Activated CD8-positive, alpha-beta memory T cell treated with anti-CD3 and anti-CD28 coated beads, Interleukin-2, amount 50 U/mL, for 1 hour (primary cell): ENCODE results near the gene C21orf58.

Experiments
- DNase-seq: peaks from one replicate; pipeline ENCODE4 v3.0.0-alpha.2; 2020; ENCODE audit errors: extremely low read depth

Gene C21orf58

DNA sequence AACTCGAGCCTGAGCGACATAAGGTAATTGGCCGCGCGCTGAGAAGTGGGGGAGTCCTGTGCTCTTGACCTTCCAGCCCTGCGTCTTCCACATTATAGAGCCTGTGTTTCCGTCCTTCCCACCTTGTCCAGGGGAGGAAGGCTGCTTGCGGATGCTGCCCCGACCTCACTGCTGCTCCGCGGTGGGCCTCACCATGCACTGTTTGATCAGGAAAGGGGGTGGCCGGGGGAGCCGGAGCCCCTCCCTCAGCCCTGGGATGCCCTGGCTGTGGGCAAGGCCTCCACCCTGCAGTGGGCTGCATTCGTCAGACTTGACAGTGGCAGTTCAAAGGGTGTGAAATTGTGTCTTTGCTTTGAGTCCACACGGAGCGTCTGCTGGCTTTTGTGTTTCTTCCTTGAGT is 30.4 kb upstream of the C21orf58 start:
- no peak for DNase-seq

GRCh38 chr21:46352913-46353312 is 29.2 kb upstream of the C21orf58 start:
- no peak for DNase-seq

DNA sequence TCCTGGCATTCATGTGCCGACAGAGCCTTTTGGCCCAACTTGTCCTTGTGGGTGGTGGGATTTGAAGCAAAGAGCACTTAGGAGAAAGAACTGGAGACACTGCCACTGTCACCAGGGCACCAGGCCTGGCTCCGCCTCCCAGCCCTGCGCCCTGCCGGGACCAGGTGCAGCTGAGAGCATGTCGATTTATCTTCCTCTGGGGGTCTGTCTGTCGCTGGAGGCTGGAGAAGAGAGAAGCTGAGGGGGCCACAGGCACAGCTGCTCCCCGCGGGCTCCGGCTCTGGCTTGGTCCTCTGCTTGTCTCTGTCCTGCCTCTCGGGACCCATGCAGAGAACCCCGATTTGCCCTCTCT is 28.5 kb upstream of the C21orf58 start:
- DNase-seq, result no peak

- DNase-seq, result no peak
Measured at GRCh38 chr21:46351476-46352163, 27.9 kb upstream of the C21orf58 start.

DNA sequence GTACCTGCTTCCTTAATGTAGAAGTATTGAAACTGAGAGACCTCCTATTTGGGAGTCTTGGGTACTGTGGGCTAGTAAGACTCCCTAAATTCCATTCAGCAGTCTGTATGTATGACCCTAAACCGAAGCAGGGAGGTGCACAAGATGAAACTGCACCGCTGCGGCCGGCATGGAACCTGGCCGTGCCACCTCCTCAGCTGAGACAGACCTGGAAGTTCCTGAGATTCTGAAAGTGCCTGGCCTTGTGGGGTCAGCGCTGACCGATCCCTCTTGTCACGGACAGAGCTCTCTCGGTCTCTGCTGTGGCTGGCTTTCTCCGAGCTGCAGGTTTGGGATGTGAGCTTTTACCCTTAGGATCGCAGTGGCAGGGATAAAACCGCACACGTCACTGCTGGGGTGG is 27.3 kb upstream of the C21orf58 start:
- DNase-seq, result no peak

DNA sequence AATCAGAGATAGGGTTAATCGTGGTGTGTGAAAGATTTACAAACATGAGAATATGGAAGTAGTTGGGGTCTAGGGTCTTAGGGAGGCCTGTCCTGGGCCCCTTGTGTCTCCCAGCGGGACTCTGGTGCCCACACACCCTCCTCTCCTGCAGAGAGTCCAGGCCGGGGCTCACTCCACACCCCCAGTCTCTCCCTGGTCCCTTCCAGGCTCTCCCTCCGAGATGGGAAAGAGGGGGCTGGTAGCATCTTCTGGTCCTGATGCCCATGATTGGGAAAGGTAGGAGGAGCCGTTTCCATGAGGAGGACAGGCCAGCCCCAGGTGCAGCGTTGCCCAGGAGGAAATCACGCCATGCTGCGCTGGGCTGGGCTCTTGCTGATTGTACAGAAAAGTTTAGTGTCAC is 26.9 kb upstream of the C21orf58 start:
- DNase-seq, result no peak

DNA sequence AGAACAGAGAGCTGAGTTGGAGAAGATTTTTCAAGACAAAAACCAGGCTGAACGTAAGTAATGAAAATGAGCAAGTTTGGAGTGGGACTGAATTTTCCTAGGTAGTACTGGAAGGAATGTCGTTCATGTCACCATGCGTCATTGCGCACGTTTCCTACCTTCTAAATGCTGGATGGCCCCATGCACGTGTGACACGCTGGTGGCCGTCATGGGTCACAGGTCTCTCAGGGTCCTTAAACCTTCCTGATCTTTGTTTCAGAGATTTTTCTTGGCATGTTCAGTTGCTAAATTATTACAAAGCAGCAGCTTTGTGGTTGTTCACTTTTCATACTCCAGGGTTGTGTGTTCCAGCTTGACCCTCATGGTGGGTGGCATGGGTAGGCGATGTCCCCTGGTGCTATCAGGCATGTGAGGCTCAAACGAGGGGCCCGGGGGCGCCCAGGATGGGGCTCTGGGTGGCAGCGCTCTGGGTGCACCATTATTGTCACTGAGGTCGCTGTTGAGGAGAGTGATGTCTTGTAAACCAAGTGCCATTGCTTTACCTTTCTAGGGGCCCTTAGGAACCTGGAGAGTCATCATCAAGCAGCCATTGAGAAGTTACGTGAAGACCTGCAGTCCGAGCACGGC is 25.6 kb upstream of the C21orf58 start:
- no peak for DNase-seq

GRCh38 chr21:46347791-46348381 is 24.2 kb upstream of the C21orf58 start:
- DNase-seq, result no peak

- DNase-seq, result no peak
Measured at GRCh38 chr21:46347203-46347550, 23.5 kb upstream of the C21orf58 start.

GRCh38 chr21:46346296-46347202 is 22.9 kb upstream of the C21orf58 start:
- no peak for DNase-seq

GRCh38 chr21:46345861-46346260 is 22.2 kb upstream of the C21orf58 start:
- DNase-seq, result no peak

DNA sequence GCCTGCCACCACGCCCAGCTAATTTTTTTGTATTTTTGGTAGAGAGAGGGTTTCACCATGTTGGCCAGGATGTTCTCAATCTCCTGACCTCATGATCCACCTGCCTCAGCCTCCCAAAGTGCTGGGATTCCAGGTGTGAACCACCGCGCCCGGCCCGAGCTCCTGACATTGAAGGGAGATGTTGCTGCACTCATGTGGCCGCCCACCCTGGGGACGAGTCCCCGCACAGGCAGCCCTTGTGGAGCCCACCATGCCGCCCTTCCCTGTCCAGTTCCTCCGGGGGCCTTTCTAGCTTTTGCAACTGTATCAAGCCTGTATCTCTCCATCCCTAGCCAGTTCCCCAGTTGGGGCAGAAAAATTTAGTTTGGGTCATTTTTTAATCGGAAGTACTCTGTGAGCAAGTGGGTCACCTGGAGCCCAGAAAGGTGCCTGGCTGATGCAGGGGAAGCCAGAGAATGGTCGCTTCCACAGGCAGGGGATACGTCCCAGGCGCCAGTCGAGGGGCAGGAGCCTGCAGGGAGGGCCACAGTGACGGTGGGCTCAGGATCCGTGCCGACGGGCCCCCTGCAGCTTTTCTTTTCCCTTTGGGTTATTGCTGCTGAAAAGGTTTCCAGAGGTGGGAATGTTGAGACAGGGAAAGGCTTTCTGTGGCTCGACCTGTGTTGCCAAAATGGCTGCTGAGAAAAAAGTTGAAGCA is 20.7 kb upstream of the C21orf58 start:
- DNase-seq, result no peak

GRCh38 chr21:46340998-46341397 is 17.3 kb upstream of the C21orf58 start:
- DNase-seq, result no peak

DNA sequence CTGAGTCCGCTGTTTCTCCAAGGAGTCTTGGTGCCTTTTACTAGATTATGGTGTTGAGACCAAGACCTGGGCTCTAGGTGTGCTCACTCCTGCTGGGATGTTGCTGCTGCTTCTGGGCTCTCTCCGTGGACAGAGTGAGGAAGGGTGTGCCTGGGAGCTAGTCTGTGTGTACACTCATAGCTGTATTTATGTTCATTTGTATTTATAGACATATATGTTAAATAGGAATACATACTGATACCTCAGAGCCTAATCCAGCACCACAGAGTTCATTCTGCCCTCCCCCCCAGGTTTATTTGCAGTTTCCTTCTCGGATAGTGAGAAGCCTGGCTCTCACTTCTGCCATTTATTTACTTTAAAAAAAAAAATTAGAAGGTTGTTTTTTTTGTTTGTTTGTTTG is 12.9 kb upstream of the C21orf58 start:
- no peak for DNase-seq

DNA sequence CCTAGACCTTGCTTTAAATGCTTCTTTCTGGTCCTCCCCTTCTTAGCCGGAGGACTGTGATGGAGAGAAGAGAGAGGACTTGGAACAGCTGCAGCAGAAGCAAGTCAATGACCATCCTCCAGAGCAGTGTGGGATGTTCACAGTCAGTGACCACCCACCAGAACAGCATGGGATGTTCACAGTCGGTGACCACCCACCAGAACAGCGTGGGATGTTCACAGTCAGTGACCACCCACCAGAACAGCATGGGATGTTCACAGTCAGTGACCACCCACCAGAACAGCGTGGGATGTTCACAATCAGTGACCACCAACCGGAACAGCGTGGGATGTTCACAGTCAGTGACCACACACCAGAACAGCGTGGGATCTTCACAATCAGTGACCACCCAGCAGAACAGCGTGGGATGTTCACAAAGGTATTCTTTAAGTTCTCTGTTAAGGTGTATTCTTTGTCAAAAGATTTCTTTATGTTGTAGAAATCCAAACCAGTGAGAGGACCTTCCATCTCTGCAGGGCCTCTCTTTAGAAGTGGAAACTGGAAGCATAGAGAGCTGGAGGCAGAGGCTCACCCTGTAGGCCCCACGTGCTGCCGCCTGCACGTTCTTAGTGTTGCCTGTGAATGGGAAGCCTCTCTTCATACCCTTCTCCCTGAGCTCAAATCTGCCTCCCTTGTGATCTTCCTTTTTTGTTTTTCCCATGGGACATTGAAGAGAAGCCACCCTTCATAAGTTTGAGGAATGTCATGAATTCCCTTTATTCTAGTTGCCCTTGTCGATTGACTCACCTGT is 10.9 kb upstream of the C21orf58 start:
- DNase-seq, result no peak

GRCh38 chr21:46329796-46330195 is 6.1 kb upstream of the C21orf58 start:
- DNase-seq, result no peak

- DNase-seq, result no peak
Measured at GRCh38 chr21:46328151-46328550, 4.5 kb upstream of the C21orf58 start.

- DNase-seq, result no peak
Measured at GRCh38 chr21:46327711-46328110, 4.0 kb upstream of the C21orf58 start.

- no peak for DNase-seq
Measured at GRCh38 chr21:46326110-46326703, 2.5 kb upstream of the C21orf58 start.

GRCh38 chr21:46325073-46325912 is 1.6 kb upstream of the C21orf58 start:
- no peak for DNase-seq
